GM18526 (cell line): ENCODE measurements around the gene CTSD.

ENCODE experiments used
- POLR2A ChIP-seq: IDR thresholded peaks from 3 replicates; pipeline ENCODE4 v1.6.1; 2011; ENCODE audit not compliant: insufficient read length; ENCODE audit errors: extremely low read depth

The CTSD gene

DNA sequence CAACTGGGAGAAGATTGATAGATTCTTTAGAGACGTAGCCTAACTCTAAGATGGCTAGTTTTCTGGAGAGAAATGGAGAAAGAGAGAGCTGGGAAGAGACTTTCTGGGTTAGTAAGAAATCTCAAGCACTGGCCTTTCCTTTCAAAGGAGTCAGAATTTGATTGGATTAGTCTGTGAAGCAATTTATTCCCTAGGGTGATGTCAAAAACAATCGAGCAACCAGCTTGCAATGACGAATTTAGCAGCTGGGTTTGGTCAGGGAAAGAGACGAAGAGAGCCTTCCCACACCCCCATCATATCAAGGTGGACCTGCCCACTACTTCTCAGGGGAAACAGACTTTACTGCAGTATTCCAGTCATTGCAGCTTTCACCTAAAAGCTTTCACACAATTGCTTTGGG is 56.0 kb downstream of the CTSD start:
- no peak for TF ChIP-seq POLR2A

DNA sequence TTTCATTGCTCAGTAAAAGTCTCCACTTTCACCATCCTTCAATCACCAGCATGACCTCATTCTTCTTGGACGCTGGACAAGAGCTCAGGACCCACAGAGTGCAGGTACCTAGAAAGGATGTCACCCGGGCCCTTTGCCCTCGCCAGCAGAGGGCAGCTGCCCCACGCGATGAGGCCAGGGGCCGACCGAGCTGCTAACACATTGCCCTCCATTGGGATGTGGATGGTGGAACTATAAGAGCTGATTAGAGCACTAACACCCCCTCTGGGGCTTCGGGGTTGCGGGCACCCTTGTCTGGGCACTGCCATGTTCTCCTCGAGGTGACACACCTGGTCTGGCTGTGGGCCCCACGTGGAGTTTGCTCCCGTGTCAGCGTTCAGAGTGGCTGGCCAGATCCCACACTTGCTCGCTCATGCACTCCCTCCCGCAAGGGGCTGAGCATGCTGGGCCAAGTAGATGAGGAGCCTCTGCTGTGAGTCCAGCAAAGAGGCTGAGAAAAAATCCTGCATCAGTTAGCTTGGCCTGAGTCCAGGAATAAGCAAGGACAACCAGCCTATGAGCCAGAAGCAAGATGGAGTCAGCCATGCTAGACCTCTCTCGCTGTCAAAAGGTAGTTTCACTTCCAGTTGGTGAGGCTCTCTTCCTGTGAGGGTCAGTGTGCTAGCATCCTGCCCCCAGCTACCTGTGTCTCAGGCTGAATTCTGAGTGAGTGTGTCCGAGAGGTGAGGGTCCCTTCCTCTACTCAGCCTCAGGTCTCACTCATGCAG is 56.9 kb downstream of the CTSD start:
- no peak for TF ChIP-seq POLR2A

DNA sequence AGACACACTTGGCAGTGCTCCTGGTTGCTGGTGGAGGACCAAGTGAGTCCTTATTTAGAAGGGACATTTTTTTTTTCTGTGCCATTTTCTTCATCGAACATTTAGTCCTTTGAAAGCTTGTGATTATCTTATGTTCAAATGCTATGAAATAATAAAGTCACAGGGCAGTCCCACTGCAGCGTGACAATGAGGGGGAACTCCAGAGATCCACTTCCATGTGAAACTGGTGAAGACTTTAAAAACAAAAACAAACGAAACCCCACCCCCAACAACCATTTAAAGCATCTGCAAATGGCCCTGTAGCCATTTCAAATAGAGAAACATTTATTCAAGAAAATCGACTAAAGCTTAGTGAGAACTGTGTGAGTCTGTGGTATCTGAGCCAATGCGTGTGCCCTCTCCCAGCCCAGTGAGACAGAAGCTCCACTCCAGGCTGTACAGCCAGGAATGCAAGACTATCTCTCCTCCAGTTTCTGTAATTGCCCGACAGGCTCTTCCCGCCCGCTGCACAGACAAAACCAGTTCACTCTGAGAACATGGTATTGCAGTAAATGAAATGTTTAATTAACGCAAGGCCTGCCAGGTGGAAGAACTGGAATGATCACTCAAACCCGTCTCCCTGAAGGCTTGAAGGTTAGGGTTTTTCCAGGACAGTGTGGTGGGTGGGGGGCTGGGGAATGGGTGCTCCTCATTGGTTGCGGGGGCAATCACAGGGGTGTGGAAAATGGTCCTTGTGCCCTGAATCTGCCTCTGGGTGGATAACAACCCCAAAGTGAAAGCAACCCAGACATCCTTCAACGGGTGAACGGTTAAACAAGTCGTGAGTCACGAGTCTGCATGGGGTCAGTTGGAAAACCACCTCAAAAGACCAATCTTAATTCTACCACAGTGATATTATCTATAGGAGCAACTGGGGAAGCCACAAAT is 58.3 kb downstream of the CTSD start:
- no peak for TF ChIP-seq POLR2A

DNA sequence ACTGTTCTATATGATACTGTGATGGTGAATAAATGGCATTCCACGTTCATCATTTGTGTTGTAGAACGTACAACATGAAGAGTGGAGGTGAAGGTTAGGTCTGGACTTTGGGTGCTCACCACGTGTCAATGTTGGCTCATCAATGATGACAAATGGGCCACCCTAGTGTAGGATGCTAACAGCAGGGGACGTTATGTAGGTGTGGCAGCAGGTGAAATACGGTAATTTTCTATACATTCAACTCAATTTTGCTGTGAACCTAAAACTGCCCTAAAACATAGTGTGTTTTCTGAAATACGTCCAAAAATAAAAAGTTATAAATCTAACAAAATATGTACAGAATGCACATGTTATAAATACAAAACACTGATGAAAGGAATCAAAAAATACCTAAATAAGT is 60.6 kb downstream of the CTSD start:
- no peak for TF ChIP-seq POLR2A
